ELF-1 (cell line): ENCODE data around the gene ADAM12.
A peak's percentile ranks its signal among the peaks of the same experiment; 100 is the strongest.
"Not testable (repeated sequence)": the region's sequence is repeated elsewhere in the genome, so short reads cannot be mapped to it uniquely, and the experiment has no call there.

Source experiments
- DNase-seq: peaks from one replicate; pipeline ENCODE4 v3.0.0-alpha.2; 2016; ENCODE audit warnings: low read depth, low spot score

Gene ADAM12

GRCh38 chr10:126264102-126265018 is 123.9 kb downstream of the ADAM12 start:
- peak; percentile 13 for DNase-seq

- no peak for DNase-seq
Observed at GRCh38 chr10:126263006-126263676, 125.1 kb downstream of the ADAM12 start.

- no peak for DNase-seq
Observed at GRCh38 chr10:126262233-126262838, 125.9 kb downstream of the ADAM12 start.

- no peak for DNase-seq
Observed at GRCh38 chr10:126259760-126260479, 128.4 kb downstream of the ADAM12 start.

- DNase-seq = peak; percentile 17
Observed at GRCh38 chr10:126256864-126257263, 131.4 kb downstream of the ADAM12 start.

- no peak for DNase-seq
Observed at GRCh38 chr10:126255313-126255712, 133.0 kb downstream of the ADAM12 start.

- no peak for DNase-seq
Observed at GRCh38 chr10:126253611-126253998, 134.7 kb downstream of the ADAM12 start.

- DNase-seq = no peak
Observed at GRCh38 chr10:126252884-126253610, 135.2 kb downstream of the ADAM12 start.

GRCh38 chr10:126251778-126252407 is 136.4 kb downstream of the ADAM12 start:
- no peak for DNase-seq

GRCh38 chr10:126250527-126251310 is 137.6 kb downstream of the ADAM12 start:
- no peak for DNase-seq

- DNase-seq = no peak
Observed at GRCh38 chr10:126250045-126250444, 138.2 kb downstream of the ADAM12 start.

- DNase-seq = peak; percentile 47
Observed at GRCh38 chr10:126247446-126247975, 140.8 kb downstream of the ADAM12 start.

- DNase-seq = not testable (repeated sequence)
Observed at GRCh38 chr10:126246396-126246795, 141.9 kb downstream of the ADAM12 start.

GRCh38 chr10:126245501-126245900 is 142.8 kb downstream of the ADAM12 start:
- DNase-seq = no peak

- no peak for DNase-seq
Observed at GRCh38 chr10:126243971-126244370, 144.3 kb downstream of the ADAM12 start.

GRCh38 chr10:126243306-126243705 is 145.0 kb downstream of the ADAM12 start:
- DNase-seq = no peak

GRCh38 chr10:126242397-126243260 is 145.6 kb downstream of the ADAM12 start:
- no peak for DNase-seq

- no peak for DNase-seq
Observed at GRCh38 chr10:126240483-126240882, 147.8 kb downstream of the ADAM12 start.

GRCh38 chr10:126239844-126240243 is 148.4 kb downstream of the ADAM12 start:
- DNase-seq = no peak
